NB4 (cell line): Measurements from ENCODE around the gene PIP4K2A.

Experiments used
- CTCF ChIP-seq: IDR thresholded peaks from one replicate; pipeline ENCODE4 v1.5.1; 2012; ENCODE audit warnings: low read depth, low read length
- MAX ChIP-seq: IDR thresholded peaks from 2 replicates; pipeline ENCODE4 v1.6.1; 2011; ENCODE audit warnings: low read depth, low read length

GRCh38 chr10:22719406-22720042 lies 5.1 kb upstream of the PIP4K2A start:
- no peak for TF ChIP-seq CTCF
- TF ChIP-seq MAX, result no peak
